Central memory CD4-positive, alpha-beta T cell (primary cell): ENCODE results near the gene CDIP1.
A peak's percentile ranks its signal among the peaks of the same experiment; 100 is the strongest.

Experiments used
- DNase-seq: peaks from one replicate; pipeline ENCODE4 v3.0.0; 2022

CDIP1 gene

DNA sequence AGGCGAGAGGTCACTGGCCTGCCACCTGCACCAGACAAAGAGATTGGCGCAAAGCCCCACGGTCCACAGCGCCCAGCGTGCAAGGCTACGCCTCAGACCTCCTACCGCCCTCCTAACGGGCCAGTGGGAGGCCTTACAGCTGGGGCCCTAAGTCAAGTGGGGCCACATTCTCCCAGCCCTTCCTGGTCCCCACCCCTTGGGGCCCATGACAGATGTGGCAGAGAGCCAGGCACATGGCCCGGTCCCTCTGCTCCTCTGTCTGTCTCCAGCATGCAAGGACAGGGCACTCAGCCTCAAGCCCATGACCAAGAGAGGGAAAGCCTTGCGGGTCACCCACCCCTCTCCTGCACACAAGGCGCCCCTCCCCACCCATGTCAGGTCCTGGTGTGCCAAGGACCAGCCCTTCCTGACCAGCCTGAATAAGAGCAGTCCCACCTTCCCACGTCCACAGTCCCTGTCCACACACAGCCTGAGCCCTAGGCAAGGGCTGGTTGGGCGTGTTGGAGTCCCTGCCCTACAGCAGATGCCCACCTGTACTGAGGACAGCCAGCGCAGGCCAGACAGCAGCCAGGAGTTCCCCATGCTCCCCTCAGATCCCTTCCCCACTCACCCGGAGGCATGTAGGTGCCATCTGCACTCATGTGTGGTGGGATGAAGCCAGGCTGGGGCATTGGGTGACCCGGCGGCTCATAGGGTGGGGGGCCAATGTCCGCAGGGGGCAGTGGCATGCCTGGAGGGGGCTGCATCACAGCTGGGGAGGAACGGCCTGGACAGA lies 25.3 kb downstream of the CDIP1 start:
- DNase-seq, result no peak

DNA sequence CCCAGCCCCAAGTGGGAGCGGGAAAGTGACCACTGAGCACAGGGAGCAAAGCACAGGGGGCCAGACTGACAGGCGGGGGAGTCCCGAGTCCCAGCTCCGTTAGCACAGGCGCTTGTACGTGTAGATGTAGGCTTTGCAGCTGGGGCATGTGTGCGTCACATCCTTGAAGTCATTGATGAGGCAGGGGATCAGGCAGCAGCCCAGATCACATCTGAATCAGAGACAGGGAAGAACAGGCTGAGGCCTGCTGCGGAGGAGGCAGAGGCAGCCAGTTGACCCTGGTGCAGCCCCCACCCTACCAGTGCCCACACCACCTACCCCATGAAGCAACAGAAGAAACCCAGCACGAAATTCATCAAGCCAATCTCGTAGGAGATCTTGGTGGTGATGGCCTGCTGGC lies 26.1 kb downstream of the CDIP1 start:
- DNase-seq, result no peak

DNA sequence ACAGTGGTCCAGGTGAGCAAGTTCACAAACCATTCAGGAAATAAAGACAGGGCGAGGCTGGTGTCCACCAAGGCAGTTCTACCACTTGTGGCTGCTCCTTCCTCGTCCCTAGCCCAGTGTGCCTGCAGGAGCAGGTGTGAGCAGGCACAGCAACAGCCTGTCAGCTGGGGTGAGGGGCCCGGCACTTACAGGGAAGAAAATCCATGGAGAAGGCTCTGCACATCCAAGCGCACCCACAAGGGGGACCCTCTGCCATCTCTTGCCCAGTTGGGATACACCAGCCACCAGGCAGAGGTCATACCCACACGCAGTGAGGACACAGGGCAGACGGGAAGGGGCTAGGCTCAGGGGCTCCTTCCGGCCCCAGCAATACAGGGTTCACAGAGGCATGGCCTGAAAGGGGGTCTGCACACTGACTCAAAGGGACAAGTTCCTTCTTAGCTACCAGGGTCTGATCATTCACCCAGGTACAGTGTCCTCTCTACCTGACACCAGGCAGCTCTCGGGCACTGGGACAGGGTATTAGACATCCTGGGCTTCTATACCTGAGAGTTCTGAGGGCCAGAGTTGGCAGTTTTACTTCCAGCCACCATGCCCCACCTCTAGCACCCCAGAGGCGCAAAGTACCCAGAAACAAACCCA lies 27.0 kb downstream of the CDIP1 start:
- no peak for DNase-seq

DNA sequence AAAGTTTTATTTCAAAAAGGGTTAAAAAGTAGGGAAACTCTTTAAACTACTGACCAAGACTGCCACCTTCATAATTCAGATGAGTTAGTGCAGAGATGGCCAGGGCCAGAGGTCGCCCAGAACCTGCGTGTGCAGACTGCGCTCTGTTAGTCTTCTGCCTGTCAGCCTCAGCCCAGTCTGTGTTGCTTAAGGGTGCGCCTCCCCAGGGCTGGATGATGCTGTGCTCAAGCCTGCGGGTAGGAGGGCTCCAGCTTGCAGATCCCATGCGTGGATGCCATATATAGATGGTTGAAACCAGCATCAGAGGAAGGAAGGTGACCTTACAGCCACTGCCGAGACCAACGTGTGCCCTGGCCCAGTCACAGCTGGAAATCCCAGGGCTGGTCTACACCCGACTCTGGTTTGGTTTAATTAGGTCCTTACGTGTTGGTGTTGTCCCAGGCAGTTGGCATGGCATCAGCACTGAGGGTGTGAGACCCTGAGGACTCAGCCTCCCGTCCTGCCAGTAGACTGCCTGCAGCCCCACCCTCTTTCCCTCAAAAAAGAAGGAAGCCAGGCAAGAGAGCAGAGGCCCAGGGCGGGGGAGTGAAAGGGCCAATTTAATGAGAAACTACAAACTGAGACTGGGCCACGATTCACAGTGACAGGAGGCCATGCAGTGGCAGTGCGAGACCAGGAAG lies 27.7 kb downstream of the CDIP1 start:
- DNase-seq, result no peak

DNA sequence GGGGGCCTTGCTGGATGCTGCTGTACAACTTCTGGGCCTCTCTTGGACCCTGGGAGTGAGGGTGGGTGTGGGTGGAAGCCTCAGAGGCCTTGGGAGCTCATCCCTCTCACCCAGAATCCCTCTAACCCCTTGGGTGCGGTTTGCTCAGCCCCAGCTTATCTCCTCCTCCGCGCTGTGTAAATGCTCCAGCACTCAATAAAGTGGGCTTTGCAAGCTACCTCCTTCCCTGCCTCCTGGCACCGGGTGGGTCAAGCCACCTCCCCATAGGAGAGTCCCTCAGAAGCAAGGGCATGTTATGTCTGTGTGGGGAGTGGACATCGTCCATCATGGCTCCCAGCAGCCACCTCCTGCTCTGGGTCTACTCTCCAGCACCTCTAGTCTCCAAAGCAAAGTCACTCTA lies 28.4 kb downstream of the CDIP1 start:
- no peak for DNase-seq

DNA sequence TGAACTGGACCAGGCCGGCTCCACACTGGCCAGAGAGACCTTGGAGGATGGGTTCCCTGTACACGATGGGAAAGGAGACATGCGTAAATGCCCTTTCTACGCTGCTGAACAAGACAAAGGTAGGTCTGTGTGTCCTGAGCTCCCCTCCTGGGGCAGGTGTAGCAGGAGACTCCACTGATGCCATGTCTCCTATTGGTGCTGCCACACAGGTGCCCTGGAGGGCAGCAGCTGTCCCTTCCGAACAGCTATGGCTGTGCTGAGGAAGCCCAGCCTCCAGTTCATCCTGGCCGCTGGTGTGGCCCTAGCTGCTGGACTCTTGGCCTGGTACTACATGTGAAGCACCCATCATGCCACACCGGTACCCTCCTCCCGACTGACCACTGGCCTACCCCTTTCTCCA lies 29.2 kb downstream of the CDIP1 start:
- no peak for DNase-seq

DNA sequence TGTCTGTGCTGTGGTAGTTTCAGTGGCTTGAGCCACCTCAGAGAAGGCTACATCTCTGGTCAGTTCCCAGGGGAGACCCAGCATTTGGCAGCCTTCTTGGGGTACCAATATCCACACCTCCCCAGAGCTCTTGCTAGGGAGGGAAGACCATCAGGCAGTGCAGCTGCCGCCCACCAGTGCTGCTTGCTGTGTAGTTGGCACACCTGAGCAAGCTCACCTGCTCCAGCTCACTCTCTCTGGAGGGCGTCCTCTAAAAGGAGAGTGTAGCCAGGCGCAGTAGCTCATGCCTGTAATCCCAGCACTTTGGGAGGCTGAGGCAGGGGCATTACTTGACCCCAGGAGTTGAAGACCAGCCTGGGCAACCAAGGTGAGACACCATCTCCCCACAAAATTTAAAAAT lies 29.8 kb downstream of the CDIP1 start:
- DNase-seq, result no peak

DNA sequence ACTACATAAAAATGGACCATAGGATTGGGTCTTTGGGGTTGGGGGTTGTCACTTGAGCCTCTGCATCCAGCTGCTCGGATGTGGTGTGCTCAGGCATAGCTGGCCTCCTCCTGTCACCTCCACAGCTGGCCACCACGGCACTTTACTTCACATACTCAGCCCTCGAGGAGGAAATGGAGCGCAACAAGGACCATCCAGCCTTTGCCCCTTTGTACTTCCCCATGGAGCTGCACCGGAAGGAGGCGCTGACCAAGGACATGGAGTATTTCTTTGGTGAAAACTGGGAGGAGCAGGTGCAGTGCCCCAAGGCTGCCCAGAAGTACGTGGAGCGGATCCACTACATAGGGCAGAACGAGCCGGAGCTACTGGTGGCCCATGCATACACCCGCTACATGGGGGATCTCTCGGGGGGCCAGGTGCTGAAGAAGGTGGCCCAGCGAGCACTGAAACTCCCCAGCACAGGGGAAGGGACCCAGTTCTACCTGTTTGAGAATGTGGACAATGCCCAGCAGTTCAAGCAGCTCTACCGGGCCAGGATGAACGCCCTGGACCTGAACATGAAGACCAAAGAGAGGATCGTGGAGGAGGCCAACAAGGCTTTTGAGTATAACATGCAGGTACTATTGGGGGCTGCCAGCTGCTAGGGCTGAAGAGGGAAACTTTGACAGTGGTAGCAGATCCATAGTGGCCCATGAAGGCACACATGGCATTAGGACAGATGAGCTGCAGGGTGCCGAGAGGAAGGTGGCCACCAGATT lies 30.8 kb downstream of the CDIP1 start:
- DNase-seq, result no peak

DNA sequence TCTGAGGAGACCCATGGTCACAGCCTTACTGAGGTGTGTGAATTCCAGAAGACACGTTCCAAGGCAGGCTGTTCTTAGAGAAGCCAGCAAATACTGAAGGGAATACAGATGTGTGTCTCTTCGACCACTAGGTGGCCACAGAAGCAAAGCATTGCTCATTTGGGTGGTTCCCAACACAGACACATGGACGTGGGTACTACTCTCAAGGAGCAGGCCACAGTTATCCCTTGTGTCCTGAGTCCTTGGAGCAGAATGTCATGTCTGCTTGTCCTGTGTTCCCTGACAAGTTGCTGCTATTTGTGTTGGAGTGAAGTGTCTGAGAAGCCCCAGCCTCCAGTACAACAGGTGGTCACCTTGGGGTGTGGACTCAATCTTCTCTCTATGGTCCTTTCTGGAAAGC lies 32.1 kb downstream of the CDIP1 start:
- DNase-seq, result peak; percentile 65

DNA sequence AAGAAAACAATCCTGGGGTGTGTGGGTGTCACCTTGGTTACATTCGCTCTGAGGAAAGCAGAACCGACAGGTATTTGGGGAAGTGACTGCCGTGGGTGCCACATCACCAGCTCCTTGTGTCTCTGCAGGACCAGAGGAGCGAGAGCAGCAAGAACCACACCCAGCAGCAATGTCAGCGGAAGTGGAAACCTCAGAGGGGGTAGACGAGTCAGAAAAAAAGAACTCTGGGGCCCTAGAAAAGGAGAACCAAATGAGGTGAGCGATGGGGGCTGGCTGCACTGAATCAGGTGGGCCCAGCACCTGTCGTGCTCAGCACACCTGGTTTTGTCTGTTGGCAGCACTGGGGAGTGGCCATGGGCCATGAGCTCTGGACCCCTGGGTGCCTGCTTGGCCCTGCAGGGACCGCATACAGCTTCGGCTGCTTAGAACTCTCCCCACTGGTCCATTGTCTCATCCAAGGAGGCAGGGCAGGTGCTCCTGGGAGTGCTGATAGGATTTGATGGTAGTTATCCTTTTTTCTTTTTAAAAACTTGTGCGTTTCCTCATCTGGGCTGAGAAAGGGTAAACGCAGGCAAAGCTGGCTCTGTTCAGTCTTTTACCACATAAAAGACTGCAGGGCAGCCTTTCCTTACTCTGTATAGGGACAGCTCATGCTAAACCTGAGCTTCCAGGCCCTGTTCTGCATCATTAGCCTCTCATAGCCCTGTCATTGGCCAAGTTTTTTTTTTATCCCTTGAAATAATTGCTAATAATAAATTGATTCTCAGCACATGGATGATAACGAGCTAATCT lies 33.0 kb downstream of the CDIP1 start:
- DNase-seq, result peak; percentile 92

DNA sequence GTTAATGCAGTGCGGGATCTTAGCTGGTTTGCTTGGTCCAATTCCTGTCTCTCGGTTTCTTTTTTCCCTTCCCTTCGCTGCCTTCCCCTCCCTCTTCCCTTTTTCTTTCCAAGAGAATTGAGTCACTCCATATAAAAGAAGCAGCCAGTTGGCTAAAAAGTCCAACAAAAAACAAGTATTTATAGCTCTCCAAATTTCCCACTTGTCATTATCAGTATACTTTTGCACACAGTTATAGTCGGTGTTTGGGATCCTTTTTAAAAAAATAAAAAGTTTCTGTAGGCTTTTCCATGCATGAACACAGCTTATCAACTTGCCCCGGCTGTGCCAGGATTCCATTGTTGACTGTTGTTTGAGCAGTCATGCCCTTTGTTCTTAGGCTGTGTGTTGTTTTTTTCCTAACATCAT lies 37.5 kb downstream of the CDIP1 start:
- no peak for DNase-seq

DNA sequence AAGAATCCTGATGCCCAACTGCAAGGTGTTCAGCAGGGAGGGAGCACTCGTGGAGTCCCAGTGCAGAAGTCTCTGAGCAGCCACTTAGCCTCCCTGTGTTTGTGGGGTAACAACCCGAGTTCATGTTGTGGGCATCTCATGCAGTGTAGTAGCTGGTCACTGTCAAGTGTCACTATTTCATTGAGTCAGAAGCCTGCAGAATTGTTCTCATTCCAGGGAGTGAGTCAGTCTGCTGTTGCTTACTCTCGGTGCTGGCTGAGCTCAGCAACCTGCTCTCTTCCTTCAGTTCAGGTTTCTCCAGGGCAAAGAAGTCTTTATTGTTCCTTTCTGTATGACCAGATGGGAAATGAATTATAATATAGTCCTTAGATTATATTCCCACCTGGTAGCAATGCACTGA lies 38.3 kb downstream of the CDIP1 start:
- DNase-seq, result no peak

DNA sequence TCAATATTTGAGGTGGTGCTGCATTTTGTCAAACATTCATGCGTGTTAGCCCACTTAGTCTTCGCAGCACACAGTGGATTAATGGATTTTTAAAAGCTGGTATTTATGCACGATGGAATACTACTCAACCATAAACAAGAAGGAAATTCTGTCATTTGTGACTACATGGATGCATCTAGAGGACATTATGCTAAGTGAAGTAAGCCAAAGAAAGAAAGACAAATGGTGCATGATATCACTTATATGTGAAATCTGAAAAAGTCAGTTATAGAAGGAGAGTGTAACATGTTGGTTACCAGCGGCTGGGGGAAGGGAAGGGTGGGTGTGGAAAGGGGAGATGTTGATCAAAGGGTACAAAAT lies 39.4 kb downstream of the CDIP1 start:
- DNase-seq, result no peak

DNA sequence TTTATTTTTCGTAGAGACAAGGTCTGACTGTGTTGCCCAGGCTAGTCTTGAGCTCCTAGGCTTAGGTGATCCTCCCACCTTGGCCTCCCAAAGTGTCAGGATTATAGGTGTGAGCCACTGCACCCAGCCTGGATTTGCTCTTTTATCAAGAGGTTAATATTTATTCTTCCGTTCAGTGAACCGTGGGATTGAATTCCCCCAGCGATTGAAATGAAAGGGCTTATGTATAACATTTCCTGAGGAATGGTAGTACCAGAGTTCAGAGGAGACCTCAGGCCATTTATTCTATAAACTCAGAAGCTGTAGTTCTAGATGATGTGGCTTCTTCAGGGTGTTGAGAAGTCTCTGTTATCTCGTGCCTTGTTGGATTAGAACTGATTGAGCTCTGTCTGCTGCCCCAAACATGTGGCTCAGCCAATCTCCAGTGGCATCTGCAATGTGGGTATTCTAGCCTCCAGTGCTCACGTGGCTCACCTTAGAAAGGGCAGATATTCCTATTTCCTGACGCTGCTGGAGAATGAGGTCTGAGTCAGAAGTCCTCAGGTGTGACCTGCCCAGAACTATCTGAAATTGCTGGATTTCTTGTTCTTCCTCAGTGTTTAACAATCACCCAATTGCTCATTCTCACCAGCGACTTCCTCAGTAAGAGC lies 39.9 kb downstream of the CDIP1 start:
- DNase-seq, result no peak

DNA sequence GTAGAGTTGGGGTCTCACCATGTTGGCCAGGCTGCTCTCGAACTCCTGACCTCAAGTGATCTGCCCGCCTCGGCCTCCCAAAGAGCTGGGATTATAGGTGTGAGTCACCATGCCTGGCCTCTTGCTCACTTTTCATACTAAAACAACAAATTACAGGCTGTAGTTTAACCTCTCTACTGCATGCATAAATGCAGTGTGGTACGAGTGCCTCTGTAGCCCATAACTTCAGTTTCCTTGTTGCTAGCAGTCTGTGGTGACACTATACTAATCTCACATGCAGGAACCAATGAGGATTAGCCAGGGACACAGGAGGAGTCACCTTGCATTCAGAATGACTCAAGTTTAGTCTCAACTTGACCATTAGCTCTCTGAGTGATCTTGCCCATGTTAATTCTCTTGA lies 42.3 kb downstream of the CDIP1 start:
- DNase-seq, result no peak

DNA sequence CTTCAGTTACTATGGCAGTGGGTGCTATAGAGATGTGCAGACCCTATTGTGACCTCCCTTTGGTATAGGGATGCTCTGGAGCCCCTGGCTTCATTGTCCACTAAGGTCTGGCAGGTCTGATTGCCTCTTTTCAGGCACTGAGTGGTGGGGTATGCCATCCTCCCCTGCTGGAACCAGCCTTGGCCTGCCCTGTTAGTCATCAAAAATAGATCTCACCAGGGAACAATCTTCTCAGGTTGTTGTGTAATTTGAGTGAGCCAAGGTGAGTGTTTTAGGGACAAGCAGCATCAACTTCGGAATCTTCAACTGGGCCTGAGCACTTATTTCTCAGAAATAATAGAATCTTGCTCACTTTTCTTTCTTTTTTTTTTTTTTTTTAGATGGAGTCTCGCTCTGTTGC lies 42.8 kb downstream of the CDIP1 start:
- no peak for DNase-seq

DNA sequence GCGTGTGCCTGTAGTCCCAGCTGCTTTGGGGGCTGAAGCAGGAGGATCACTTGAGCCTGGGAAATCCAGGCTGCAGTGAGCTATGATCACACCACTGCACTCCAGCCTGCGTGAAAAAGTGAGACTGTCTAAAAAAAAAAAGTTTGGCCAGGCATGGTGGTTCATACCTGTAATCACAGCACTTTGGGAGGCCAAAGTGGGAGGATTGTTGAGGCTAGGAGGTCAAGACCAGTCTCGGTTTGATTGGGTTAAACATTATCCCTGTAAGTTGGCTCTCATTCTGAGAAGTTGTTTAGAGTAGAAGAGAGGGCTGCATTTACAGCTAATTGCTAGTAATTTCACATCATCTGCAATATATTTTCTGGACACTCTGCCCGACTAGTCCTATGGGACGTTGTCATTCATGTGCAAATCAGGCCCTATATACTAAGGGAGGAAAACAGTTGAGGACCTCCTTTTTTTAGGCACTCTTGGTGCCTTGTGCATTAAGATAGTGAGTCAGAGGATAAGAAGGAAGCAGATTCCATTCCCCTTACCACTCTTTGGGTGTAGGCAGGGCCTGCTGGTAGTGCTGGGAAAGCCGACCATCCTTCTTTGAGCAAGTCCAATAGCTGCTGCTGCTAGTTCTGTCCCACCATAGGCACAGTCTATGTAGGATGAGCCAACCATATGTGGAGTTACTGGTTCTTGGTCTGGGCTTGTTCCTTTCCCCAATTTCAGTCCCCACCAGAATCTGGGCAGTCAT lies 43.7 kb downstream of the CDIP1 start:
- DNase-seq, result no peak

DNA sequence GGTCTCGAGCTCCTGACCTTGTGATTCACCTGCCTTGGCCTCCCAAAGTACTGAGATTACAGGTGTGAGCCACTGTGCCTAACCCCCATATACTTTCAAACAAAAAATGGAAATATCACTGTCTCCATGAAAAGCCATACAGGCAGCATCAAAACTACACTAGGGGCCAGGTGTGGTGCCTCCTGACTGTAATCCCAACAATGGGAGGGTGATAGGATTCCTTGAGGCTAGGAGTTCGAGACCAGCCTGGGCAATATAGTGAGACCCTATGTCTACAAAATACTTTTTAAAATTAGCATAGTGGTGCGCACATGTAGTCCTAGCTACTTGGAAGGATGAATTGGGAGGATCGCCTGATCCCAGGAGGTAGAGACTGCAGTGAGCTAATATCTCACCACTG lies 46.7 kb downstream of the CDIP1 start:
- no peak for DNase-seq

DNA sequence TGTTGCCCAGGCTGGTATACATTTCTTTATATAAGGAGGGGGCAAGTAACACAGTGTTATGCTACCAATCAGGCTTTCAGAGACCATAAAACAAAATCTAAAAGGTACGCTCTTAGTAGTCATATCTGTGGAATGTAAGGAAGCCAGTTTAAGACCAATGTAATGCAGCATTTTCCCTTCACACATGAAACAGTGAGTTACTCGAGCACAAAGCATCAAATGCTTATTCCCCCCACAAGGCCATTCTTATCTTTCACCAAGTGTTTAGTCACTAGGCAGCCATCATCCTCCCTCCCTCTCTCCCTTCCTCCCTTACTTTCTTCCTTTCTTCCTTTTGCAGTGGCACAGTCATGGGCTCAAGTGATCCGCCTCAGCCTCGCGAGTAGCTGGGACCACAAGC lies 49.5 kb downstream of the CDIP1 start:
- DNase-seq, result no peak

DNA sequence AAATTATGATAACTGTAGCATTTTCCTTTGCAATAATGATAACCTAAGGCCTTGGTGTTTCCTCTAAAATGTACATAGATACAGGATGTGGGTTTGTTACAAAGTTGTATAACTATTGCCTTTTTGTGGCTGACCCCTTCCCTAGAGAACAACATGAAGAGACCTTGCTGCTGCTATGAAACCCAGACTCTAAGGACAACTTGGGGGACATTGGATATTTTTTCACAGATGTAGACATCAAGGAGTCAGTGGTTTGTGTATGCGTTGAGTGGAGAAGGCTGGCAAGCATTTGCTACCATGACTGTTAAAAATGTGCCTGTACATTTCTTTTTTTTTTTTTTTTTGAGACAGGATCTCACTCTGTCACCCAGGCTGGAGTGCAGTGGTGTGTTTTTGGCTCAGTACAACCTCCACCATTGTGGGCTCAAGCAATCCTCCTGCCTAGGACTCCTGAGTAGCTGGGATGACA lies 50.0 kb downstream of the CDIP1 start:
- peak; percentile 82 for DNase-seq

DNA sequence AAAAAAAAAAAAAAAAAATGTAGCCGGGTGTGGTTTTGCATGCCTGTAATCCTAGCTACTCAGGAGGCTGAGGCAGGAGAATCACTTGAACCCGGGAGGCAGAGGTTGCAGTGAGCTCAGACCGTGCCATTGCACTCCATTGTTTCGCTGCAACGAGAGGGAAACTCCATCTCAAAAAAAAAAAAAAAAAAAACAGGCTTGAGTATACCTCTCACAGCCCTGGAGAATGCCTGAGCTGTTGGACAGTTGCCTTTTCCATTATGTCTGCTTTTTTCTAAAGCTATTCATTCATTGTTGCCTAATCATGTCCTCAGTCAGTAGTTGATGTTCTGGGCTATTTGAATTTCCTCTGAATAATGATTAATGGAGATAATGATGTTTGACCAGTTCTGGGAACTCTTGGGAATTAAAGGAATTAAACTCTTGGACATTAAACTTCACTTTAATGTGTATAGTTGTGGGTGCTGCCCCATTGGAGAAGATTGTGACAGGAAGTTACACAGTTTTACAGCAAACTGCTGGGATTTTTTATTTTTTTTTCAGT lies 50.5 kb downstream of the CDIP1 start:
- DNase-seq, result no peak
